Measurements from ENCODE around the gene UBXN1. TPM values are rescaled to one million over a fixed set of nuclear protein-coding genes. Genes with fewer than 3 reads are reported as not detected.

Gene UBXN1
- total RNA-seq, 1 experiment from 2014 or later = 135 TPM

DNA sequence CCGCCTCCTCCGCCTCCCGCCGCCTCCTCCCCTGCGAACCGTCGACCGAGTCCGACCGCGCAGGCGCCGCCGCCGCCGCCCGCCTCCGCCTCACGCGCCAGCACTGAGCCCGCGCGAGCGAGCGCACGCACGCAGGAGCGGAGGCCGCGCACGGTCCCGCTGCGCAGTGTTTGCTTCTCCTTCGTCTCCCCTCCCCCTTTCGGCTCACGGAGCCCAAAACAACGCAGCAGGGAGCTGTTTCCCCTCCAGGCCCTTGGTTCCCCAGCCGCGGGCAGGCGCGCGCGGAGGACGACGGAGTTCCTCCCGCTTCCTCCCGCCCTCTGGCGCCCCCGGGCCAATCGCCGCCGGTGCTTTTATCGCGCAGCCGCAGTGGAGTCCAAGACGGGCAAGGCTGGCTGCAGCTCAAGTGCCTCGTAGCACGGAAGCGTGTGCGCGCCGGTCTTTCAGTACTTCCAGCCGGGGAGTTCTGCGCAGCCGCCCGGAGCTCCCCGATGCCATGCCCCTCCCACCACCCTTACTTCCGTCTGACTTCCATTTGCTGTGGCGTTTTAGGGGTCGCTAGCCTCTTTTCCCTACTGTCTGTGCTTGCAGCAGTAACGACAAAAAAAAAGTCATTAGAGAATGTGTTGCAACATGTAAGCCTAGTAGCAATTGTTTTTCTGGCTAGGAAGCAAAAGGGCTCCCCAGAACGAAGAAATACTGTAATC lies 48.4 kb upstream of the UBXN1 start, which contains the start of gene HNRNPUL2:
HNRNPUL2 (minus strand) TSS at position 293 of the 707 bp plus-strand sequence. CDS start 301 bp downstream, outside the sequence.
- DNase-seq (ENCODE audit: low spot score) (peak; percentile 98), ATAC-seq (peak; percentile 89)
- Mint-ChIP-seq H3K27ac (peak within 1 kb of the TSS; percentile 100), H3K27me3 (ENCODE audit: low read depth) (peaks cover 4% of the 10 kb centered on the region; the same call in 1 of the 2 replicates), H3K4me1 (peaks cover 25% of the 10 kb centered on the region), H3K4me3 (peak within 1 kb of the TSS; percentile 98), H3K36me3 (peaks cover 38% of the 10 kb centered on the region), H3K9me3 (no peaks in the 10 kb centered on the region)
- POLR2A ChIA-PET = interaction anchor here (0.6 to 4.2 kb wide), 24 partner anchors 12 to 1184 kb away, joined by 3 to 34 read pairs (median 5); partner anchors contain the start of genes B3GAT3, BSCL2, C11orf98 and CSKMT
- CTCF ChIA-PET = interaction anchor here (0.6 to 7.6 kb wide), 31 partner anchors 9 to 1194 kb away, joined by 3 to 59 read pairs (median 4); partner anchors contain the start of genes BSCL2, EEF1G, GNG3 and MTA2
- TF ChIP-seq ZNF532 (CRISPR knock-in tag; IDR thresholded peaks at IDR 0.05; ENCODE audit: borderline replicate concordance) (no peak), JUN (CRISPR knock-in tag; IDR thresholded peaks at IDR 0.05) (no peak), NFE2L1 (CRISPR knock-in tag; IDR thresholded peaks at IDR 0.05) (peak; percentile 87; the same call in 1 of the 2 replicates), SP1 (CRISPR knock-in tag; conservative IDR thresholded peaks at IDR 0.05) (peak; percentile 76), AFF4 (CRISPR knock-in tag; IDR thresholded peaks at IDR 0.05; ENCODE audit: borderline replicate concordance) (0 out of 2 replicates have a peak, but pooled peaks have one; percentile 73), ZNF317 (CRISPR knock-in tag; IDR thresholded peaks at IDR 0.05; ENCODE audit: borderline replicate concordance, low read depth) (peak; percentile 7; the same call in 1 of the 2 replicates), ESRRA (CRISPR knock-in tag; IDR thresholded peaks at IDR 0.05; ENCODE audit: borderline replicate concordance) (0 out of 2 replicates have a peak, but pooled peaks have one; percentile 49), FOXK1 (CRISPR knock-in tag; IDR thresholded peaks at IDR 0.05) (peak; percentile 89), USF1 (CRISPR knock-in tag; IDR thresholded peaks at IDR 0.05) (no peak), ELF4 (CRISPR knock-in tag; IDR thresholded peaks at IDR 0.05; ENCODE audit: low read depth) (0 out of 2 replicates have a peak, but pooled peaks have one; percentile 41), TEAD1 (CRISPR knock-in tag; IDR thresholded peaks at IDR 0.05) (peak; percentile 84; the same call in 1 of the 2 replicates), TCF7 (CRISPR knock-in tag; IDR thresholded peaks at IDR 0.05; ENCODE audit: low read depth) (no peak; the same call in 1 of the 2 replicates), ZNF138 (CRISPR knock-in tag; conservative IDR thresholded peaks at IDR 0.05) (no peak), MLX (CRISPR knock-in tag; IDR thresholded peaks at IDR 0.05) (no peak)
- TF ChIP-seq, protein P1, sequence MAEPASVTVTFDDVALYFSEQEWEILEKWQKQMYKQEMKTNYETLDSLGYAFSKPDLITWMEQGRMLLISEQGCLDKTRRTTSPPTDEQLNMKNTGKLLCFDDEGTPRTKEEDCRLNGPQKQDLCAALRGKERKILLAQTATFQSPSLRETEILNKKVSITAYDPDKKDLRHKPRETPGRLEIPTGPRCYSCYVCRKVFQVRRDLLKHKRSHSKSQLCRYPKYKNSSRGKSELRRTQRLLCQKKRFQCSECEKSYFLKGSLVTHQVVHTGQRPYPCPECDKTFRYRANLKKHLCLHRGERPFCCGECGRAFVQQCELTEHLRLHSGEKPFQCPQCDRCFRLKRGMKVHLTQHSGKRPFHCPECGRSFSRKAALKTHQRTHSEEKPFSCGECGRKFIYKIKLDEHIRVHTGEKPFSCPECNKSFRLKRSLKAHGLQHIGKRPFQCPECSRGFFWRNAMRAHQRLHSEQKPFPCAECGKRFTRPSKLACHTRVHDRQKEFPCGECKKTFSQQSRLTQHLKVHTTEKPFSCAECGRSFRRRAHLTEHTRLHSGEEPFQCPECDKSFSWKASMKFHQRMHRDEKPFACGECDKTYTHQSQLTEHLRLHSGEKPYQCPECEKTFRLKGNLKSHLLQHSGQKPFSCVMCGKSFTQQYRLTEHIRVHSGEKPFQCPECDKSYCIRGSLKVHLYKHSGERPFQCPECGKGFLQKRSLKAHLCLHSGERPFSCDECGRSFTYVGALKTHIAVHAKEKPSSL (CRISPR knock-in tag; conservative IDR thresholded peaks at IDR 0.05) = no peak
- TF ChIP-seq, protein P2, sequence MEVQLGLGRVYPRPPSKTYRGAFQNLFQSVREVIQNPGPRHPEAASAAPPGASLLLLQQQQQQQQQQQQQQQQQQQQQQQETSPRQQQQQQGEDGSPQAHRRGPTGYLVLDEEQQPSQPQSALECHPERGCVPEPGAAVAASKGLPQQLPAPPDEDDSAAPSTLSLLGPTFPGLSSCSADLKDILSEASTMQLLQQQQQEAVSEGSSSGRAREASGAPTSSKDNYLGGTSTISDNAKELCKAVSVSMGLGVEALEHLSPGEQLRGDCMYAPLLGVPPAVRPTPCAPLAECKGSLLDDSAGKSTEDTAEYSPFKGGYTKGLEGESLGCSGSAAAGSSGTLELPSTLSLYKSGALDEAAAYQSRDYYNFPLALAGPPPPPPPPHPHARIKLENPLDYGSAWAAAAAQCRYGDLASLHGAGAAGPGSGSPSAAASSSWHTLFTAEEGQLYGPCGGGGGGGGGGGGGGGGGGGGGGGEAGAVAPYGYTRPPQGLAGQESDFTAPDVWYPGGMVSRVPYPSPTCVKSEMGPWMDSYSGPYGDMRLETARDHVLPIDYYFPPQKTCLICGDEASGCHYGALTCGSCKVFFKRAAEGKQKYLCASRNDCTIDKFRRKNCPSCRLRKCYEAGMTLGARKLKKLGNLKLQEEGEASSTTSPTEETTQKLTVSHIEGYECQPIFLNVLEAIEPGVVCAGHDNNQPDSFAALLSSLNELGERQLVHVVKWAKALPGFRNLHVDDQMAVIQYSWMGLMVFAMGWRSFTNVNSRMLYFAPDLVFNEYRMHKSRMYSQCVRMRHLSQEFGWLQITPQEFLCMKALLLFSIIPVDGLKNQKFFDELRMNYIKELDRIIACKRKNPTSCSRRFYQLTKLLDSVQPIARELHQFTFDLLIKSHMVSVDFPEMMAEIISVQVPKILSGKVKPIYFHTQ (CRISPR knock-in tag; IDR thresholded peaks at IDR 0.05) = no peak
- TF ChIP-seq, protein P3, sequence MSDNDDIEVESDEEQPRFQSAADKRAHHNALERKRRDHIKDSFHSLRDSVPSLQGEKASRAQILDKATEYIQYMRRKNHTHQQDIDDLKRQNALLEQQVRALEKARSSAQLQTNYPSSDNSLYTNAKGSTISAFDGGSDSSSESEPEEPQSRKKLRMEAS (CRISPR knock-in tag; IDR thresholded peaks at IDR 0.05) = peak; percentile 88
